Pancreas (tissue), 10 donors: ENCODE data around the gene CCDC12. TPM values are rescaled to one million over a fixed set of nuclear protein-coding genes. Genes with fewer than 3 reads are reported as not detected.

Source experiments
- ATAC-seq, 4 donors: fragments of 200-7000 bp; cut with Tn5 transposase; one replicate each; pipeline versions ENCODE4 v1.8.0 to v1.9.1; 2020; ENCODE audit warnings: mild to moderate bottlenecking in 4 of 4, moderate library complexity in 4 of 4
- DNase-seq, 6 donors: peaks; one replicate each; pipeline ENCODE4 v3.0.0-alpha.2; 2020
- FAIRE-seq: peaks from 2 replicates; lab custom pipeline; 2012; peaks lifted over from hg19 to GRCh38; lab: Jason Lieb, UNC
- H3K27ac ChIP-seq, 4 donors: fragments of 200-600 bp; sonication (generic); 1 replicate in 3 of 4; 2 replicates in 1 of 4; pipeline versions ENCODE4 v1.5.0 to v1.8.0; 2020
- H3K27me3 ChIP-seq, 4 donors: fragments of 200-600 bp; one replicate each; pipeline ENCODE4 v1.8.0; 2021
- H3K36me3 ChIP-seq, 3 donors: fragments of 200-600 bp; sonication (generic) in 1 of 3; one replicate each; pipeline versions ENCODE4 v1.5.0 to v1.8.0; 2020 to 2021
- H3K4me1 ChIP-seq, 3 donors: fragments of 200-600 bp; one replicate each; pipeline ENCODE4 v1.8.0; 2021
- H3K4me3 ChIP-seq, 4 donors: fragments of 200-600 bp; sonication (generic) in 2 of 4; one replicate each; pipeline versions ENCODE4 v1.5.0 to v1.8.0; 2020 to 2021
- H3K9me3 ChIP-seq, 4 donors: fragments of 200-600 bp; one replicate each; pipeline ENCODE4 v1.8.0; 2021
- WGBS, 2 donors: extraction: QIAGEN DNeasy Blood & Tissue Kit; methylation state at CpG; one replicate each; pipeline ENCODE4 v1.1.7; 2013; 5-methylcytosine and 5-hydroxymethylcytosine counted together
- intact Hi-C, 3 donors: fragments of 100-400 bp; cut with DNase I; formaldehyde crosslinking; loops; one replicate each; pipeline versions ENCODE4 v1.11.1 to v1.14.2; 2022
- polyA plus RNA-seq, 2 donors: library from polyadenylated mRNA; stranded (reverse); fragments of 200-250 nt; gene quantifications; one replicate each; pipeline ENCODE4 v1.2.3, GENCODE V29; 2013
- total RNA-seq, 6 donors: library from RNA; stranded (reverse); fragmentation: NEBNext Ultra II Directional in 4 of 6; extraction: Animal tissue kit (Norgen Biotek cat#: 25700) in 4 of 6; gene quantifications; one replicate each; pipeline versions ENCODE4 v1.2.1 to v1.2.4, GENCODE V29; 2021 to 2023
- TF ChIP-seq, protein P1 (sequence below), 4 donors: fragments of 200-600 bp; sonication (generic) in 3 of 4; IDR thresholded peaks; one replicate each; pipeline versions ENCODE4 v1.5.0 to v1.8.0; 2021; ENCODE audit warnings: antibody characterized with exemption in 4 of 4
- donor health status: healthy with polysubstance abuse.
- donor health status: DM: no; HTN: no; CAD: no; lungs with moderate emphysema.
- donor health status: DM: no; HTN: no; CAD: no.
- donor health status: control.
- donor health status: control.
- donor health status: Bipolar disorder and iron deficiency.
- donor health status: DM: yes; HTN: yes; CAD: no.
- donor health status: DM: no; HTN: no; CAD: no.
- donor health status: DM: no; HTN: no; CAD: no.
- donor health status: DM: yes; HTN: yes; CAD: no.

The CCDC12 gene
- total and polyA plus RNA-seq, 8 donors: 20.7 to 82.8 (median 24.9) TPM

DNA sequence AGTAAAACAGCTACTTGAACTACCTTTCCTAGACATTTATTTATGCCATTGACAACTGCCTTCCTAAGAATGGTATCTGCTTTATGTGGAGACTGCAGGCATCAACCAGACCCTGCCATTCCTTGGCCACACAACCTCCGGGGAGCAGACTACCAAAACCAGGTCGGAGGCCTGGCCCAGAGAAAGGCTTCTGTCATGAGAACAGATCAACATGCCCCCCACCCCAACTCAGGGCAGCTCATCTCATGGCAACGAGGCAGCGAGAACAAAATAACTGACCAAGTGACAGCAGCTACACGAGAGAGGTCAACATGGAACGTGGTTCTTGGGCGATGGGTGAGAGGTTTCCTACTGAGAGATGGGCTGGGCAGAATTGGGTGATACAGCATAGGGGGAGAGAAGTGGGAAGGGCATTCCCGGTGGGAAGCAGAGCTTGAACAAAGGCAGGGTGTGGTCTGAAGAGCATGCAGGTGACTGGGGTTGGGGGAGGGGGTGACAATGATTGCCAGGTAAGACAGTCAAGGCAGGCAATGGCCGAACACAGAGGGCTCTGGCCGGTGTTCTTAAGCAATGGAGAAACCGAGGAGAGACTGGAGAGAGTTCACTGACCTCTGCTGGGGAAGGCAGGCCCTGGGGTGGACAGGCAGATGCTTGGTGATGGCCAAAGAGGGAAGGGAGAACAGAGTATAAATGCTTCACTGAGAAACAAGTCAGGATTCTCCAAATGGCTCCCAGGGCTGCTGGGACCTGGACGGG lies 33.9 kb downstream of the CCDC12 start:
- Histone ChIP-seq H3K4me1 (peaks cover 78 to 85% (median 82%) of the 10 kb centered on the region in 3 donors), H3K4me3 (peak overlapping the region in 2 of 4 donors; percentile 11 to 25), H3K9me3 (no peaks in the 10 kb centered on the region), H3K27me3 (no peaks in the 10 kb centered on the region), H3K36me3 (peaks cover 0 to 11% (median 0%) of the 10 kb centered on the region in 3 donors), H3K27ac (peak overlapping the region; percentile 91 to 97 (median 92))
- no peak for ATAC-seq
- 59 to 61% methylated on average over 12 of the region's 12 CpGs for WGBS, 2 donors
- TF ChIP-seq, protein P1, sequence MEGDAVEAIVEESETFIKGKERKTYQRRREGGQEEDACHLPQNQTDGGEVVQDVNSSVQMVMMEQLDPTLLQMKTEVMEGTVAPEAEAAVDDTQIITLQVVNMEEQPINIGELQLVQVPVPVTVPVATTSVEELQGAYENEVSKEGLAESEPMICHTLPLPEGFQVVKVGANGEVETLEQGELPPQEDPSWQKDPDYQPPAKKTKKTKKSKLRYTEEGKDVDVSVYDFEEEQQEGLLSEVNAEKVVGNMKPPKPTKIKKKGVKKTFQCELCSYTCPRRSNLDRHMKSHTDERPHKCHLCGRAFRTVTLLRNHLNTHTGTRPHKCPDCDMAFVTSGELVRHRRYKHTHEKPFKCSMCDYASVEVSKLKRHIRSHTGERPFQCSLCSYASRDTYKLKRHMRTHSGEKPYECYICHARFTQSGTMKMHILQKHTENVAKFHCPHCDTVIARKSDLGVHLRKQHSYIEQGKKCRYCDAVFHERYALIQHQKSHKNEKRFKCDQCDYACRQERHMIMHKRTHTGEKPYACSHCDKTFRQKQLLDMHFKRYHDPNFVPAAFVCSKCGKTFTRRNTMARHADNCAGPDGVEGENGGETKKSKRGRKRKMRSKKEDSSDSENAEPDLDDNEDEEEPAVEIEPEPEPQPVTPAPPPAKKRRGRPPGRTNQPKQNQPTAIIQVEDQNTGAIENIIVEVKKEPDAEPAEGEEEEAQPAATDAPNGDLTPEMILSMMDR (IDR thresholded peaks at IDR 0.05): no peak
- no peak for DNase-seq
- intact Hi-C loops: loop anchor here in 1 of 3 donors (5.0 kb wide), 1 partner anchor 40 kb away; no protein-coding TSS in a partner anchor
- FAIRE-seq: no peak

DNA sequence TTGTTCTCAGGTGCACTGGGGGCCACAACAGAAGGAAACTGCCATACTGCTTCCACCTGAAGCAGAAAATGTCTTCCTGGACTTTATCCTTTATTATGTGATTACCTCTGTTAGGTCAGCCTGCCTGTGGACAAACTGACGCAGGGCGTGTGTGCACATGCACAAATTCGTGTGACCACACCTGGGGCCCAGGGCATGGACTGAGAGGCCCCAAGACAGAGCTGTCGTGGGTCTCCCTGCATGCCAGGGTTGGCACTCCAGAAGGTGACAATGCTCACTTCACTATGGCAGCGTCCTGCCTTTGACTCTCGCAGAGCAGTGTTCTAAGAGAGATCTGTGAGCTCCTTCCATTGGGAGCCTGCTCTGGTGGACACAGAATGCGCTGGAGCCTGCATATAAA lies 34.5 kb downstream of the CCDC12 start:
- peak in 1 of 6 donors; percentile 40 for DNase-seq
- FAIRE-seq: no peak
- Histone ChIP-seq H3K9me3 (no peaks in the 10 kb centered on the region), H3K27ac (peak overlapping the region; percentile 91 to 97 (median 92)), H3K36me3 (peaks cover 0 to 11% (median 0%) of the 10 kb centered on the region in 3 donors), H3K27me3 (no peaks in the 10 kb centered on the region), H3K4me1 (peaks cover 77 to 83% (median 82%) of the 10 kb centered on the region in 3 donors), H3K4me3 (no peak overlapping the region)
- intact Hi-C loops: loop anchor here in 1 of 3 donors (5.0 kb wide), 1 partner anchor 40 kb away; no protein-coding TSS in a partner anchor
- 70 to 72% methylated on average over 7 of the region's 7 CpGs for WGBS, 2 donors
- no peak for ATAC-seq
- TF ChIP-seq, protein P1 (IDR thresholded peaks at IDR 0.05): no peak

DNA sequence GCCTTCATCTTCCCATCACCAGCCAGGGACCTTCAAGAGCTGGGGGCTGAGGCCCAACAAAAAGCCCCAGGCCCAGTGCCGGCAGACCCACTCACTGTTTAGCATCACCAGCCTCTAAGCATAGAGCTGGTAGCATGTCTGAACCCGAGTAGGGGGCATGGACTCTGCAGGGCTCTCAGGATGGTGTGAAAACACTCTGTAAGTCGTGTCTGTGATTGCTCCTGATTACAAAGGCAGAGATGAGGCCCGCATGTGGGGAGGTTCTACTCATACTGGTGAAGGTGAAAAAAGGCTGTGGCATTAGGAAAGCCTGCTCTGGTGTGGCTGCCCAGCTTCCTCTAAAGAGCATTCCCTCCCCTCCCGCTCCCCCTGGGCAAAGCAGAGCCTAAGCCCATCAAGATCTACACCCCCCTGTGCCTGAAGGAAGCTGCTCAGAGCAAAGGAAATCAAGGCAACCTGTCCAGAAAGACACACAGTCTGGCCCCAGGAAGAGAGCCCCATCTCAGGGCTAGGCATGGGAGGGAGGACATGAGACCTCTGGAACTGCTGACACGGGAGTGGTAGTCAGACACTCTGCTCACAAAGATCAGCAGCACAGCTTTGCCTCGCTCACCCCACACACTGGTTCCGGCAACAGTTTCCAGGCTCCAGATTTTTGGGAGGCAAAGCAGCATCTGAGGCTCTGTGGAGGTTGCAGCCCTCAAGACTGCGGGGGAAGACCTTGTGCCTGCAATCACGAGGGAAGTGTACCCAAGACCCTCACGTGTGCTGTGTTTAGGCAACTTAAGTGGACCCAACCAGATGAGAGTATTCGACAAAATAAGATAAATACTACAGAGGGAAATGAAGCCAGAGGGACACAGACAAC lies 36.7 kb downstream of the CCDC12 start:
- ATAC-seq: no peak
- FAIRE-seq: no peak
- no peaks in the 10 kb centered on the region for H3K9me3 ChIP-seq
- H3K4me1 ChIP-seq: peaks cover 75 to 82% (median 81%) of the 10 kb centered on the region in 3 donors
- peak in 2 of 6 donors; percentile 7 to 14 for DNase-seq
- 82 to 86% methylated on average over 12 of the region's 12 CpGs for WGBS, 2 donors
- TF ChIP-seq, protein P1 (IDR thresholded peaks at IDR 0.05): no peak
- H3K27me3 ChIP-seq: no peaks in the 10 kb centered on the region
- peak overlapping the region; percentile 6 to 67 (median 58) for H3K27ac ChIP-seq
- H3K4me3 ChIP-seq: no peak overlapping the region
- H3K36me3 ChIP-seq: peaks cover 0 to 11% (median 0%) of the 10 kb centered on the region in 3 donors
- intact Hi-C loops: loop anchor here in 2 of 3 donors (5.0 kb wide), 2 partner anchors 32 to 42 kb away; no protein-coding TSS in a partner anchor

- Histone ChIP-seq H3K4me3 (no peak overlapping the region), H3K4me1 (peaks cover 76 to 85% (median 84%) of the 10 kb centered on the region in 3 donors), H3K27ac (peak overlapping the region in 3 of 4 donors; percentile 57 to 67 (median 60)), H3K36me3 (peaks cover 0 to 11% (median 0%) of the 10 kb centered on the region in 3 donors), H3K9me3 (no peaks in the 10 kb centered on the region), H3K27me3 (no peaks in the 10 kb centered on the region)
- FAIRE-seq (no peak), DNase-seq (peak in 3 of 6 donors; percentile 34 to 61 (median 38)), ATAC-seq (peak; percentile 9 to 52 (median 34))
- TF ChIP-seq, protein P1 (IDR thresholded peaks at IDR 0.05): no peak
- WGBS, 2 donors: 28 to 29% methylated on average over 2 of the region's 2 CpGs
- intact Hi-C loops: loop anchor here in 1 of 3 donors (5.0 kb wide), 1 partner anchor 34 kb away; no protein-coding TSS in a partner anchor
Measured at GRCh38 chr3:46938118-46938517, 38.4 kb downstream of the CCDC12 start.
